Measurements from ENCODE around the gene RB1.

DNA sequence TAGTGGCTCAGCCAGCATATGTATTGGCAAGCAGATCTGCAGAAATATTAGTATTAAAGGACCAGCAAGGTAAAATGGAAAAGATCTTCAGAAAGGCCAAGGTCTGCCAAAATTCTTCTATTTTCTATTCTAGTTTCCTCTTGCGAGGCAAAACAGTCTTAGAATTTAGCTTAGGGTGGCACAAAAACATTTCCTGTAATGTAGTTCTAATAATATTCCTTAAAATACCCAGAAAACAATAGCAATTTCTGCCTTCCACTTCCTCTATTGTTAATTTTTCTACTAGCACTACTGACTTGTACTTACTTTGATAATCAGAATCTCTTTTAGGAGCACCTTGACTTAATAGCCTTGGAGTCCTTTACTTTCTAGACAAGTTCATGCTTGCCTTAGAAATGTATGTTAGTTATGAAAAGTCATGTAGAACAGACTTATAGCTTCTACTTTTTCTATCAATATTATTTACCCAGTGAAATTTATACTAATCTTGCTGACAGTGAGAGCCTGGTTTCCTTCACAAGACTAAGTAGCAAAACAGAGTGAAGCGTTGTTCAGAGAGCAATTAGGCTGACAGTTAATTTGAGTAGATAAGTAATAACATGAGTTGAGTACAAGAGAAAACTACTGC is 133.2 kb downstream of the RB1 start:
- TF ChIP-seq EZH2 (IDR thresholded peaks at IDR 0.05; ENCODE audit: borderline replicate concordance, insufficient read depth, low read depth, low read length, poor library complexity, severe bottlenecking): no peak
- TF ChIP-seq, protein P1, sequence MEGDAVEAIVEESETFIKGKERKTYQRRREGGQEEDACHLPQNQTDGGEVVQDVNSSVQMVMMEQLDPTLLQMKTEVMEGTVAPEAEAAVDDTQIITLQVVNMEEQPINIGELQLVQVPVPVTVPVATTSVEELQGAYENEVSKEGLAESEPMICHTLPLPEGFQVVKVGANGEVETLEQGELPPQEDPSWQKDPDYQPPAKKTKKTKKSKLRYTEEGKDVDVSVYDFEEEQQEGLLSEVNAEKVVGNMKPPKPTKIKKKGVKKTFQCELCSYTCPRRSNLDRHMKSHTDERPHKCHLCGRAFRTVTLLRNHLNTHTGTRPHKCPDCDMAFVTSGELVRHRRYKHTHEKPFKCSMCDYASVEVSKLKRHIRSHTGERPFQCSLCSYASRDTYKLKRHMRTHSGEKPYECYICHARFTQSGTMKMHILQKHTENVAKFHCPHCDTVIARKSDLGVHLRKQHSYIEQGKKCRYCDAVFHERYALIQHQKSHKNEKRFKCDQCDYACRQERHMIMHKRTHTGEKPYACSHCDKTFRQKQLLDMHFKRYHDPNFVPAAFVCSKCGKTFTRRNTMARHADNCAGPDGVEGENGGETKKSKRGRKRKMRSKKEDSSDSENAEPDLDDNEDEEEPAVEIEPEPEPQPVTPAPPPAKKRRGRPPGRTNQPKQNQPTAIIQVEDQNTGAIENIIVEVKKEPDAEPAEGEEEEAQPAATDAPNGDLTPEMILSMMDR (IDR thresholded peaks at IDR 0.05): no peak

Data from B cell (primary cell).